Kidney tubule cell (primary cell): Measurements from ENCODE around the gene DTL.
A peak's percentile ranks its signal among the peaks of the same experiment; 100 is the strongest.

ENCODE experiments used
- DNase-seq: peaks from one replicate; pipeline ENCODE4 v3.0.0-alpha.2; 2018; ENCODE audit warnings: low spot score

DTL gene

DNA sequence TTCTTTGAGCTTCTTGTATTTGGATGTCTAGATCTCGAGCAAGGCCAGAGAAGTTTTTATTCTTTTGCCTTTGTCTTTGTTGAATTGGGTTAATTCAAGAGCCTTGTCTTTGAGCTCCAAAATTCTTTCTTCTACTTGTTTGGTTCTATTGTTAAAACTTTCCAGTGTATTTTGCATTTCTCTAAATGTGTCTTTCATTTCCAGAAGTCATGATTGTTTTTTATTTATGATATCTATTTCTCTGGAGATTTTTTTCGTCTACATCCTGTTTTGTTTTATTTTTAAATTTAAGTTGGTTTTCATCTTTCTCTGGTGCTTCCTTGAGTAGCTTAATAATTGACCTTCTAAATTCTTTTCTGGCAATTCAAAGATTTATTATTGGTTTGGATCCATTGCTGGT, 61.8 kb downstream of the DTL start:
- no peak for DNase-seq

DNA sequence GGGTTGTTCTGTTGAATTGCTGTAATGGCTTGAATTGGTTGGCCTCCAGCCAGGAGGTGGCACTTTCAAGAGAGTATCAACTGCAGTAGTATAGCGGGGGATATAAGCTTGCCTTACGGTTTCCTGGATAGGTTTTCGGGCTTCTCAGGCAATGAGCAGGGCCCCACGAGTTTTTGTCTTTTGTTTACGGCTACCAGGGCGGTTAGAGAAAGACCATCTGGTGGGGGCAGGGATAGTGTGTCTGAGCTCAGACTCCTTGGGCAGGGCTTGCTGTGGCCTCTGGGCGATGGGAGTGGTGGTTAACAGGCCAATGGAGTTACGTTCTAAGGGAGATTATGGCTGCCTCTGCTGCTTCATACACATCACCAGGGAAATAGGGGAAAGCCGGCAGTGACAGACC, 62.8 kb downstream of the DTL start:
- DNase-seq, result no peak

DNA sequence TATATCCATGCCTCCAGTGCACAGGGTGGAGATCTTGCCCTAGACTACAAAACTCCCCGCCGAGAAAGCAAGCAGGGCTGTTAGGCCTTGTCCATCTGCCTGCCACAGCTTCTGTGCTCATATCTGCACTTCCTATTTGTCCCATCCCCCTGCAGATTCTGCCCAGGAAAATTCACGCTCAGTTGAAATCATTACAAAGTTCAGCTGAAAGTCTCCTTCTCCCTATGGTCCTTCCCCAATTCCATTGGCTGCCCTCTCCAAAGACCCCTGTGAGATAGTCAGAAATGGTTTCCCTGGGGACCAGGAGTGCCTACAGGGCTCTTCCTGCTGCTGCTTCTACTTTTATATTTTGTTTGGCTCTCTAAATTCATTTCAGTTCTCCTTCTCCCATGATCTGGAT, 63.2 kb downstream of the DTL start:
- no peak for DNase-seq

DNA sequence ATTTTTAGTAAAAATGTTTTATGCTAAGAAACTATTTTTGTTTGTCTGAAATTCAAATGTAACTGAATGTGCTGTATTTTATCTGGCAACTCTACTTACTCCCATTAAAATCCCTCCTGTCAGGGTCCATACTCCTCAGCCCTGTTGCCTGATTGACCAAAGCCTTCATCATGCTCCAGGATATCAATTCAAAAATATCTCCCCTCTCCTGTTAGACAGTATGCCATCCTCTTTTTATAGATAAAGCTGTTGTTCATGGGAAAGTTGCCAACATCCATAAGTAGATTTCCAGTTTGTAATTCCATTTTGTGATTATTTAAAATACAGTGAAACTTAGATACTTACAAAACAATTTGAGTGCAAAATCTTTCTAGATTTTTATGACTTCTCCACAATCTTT, 65.7 kb downstream of the DTL start:
- no peak for DNase-seq

DNA sequence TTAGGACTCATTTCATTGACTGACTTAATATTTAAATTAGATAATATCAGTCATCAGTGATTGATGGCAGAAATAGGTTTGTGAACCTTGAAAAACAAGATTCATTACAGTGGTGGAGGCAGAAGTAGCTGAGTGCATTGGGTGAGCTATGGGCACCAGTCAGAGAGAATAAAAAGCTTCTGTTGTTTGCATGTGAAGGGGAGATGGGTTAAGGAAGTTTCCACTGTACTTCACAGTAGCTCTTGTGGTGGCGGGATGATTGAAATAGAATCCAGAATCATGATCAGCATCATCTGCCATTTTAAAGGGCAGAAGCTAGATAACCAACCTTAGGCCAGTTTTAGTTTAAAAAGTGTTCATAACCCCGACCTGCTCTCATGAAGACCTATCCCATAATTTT, 66.2 kb downstream of the DTL start:
- no peak for DNase-seq

DNA sequence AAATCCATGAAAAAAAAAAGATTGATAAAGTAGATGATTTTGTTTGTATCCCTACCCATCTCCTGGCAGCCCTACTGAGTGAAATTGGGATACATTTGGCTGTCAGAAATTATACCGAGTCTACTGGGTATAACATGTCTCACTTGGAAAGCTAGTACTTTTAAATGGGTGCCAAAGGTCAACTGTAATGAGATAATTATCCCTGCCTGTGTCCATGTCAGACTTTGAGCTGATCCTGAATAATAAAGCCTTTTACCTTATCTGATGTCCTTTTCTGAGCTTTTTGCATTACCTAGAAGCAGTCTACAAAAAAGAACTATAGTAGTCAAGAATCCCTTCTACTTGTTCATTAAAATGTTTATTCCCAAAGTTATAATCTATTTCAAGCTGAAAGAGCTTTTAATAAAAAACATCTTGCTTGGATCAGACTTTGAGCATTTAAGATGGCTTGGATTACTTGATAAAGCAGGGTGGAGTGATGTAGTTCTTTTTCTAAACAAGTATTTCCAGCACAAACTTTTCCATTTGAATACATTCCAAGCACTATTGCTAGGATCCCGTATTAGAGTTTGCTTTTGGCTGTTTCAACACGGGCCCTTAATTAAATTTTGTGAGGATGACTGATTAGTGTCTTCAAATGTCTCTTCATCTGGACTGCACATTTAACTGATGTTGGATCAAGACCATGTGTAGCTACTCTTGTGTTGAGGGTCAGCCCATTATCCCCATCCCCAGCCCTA, 69.2 kb downstream of the DTL start:
- no peak for DNase-seq

DNA sequence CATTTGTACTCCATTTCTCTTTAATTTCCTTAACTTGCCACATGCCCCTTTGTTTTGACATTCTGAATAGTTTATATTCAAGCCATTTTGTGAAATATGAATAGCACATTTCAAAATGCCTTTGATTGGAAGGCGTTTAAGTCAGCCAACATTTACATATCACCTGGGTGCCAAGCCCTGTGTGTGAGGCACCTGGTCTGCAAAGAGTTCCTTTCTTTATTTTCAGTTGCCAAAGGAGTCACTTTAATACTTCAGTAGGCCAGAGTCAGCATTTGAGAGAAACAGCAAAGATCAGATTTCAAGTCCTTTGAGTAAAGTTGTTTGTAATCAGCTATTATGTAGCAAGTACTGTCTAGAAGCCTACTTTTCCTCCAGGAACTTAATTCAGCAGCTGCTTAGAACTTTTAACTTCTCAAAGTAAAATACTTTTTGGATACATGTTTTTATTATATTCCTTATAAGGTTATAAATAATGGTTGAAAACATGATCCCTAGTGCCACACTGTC, 70.8 kb downstream of the DTL start:
- DNase-seq, result no peak

DNA sequence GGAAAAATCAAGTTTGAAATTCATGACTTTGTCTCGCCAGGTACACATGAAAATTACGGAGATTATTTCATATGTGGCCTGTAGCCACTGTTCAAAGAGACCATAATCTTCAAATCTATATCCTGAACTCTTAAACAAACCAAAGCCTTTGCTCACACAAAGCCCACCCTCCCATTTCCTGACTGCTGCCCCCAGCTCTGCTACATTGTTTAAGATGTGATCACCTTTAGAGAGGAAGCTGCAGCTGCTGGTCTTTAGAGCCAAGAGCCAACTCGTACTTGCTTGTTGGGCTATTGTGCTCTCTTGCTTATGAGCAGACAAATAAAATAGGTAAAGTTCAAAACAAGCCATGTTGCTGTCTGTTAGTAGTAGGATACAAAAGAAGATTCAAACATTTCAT, 71.9 kb downstream of the DTL start:
- no peak for DNase-seq

DNA sequence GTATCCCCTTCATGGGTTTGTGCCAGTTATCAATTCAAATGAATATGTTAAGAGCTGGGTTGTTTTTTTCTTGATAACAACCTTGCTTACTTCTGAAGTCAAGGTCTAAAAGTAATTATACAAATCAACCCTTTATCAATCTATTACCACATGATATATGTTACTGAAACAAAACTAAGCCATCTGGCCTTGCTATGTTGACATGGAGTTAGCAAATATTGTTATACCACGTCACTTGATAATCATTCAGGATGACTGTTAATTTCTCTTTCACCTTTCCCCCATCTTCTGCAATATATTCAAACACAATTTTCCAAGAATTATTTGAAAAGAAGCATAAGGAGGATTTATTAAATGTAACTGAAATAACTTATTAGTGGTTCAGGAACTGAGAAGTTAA, 72.6 kb downstream of the DTL start:
- no peak for DNase-seq

DNA sequence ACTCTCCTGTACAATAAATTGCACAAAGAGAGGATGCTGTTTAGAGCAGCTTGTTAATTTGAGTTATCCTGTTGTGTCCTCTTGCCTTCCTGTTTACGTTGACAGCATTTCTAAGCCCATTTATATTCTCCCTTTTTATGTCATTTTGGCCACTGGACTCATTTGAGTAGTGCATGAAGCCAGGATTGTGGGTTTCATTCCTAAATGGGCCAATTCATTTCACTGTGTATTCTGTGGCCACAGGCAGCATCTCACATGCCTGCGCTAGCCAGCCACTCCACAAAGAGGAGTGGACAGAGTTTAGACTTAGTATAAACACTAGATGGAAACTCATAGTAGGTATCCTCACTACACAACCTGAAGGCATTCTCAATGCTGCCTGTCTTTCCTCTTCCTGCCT, 73.4 kb downstream of the DTL start:
- DNase-seq, result no peak

DNA sequence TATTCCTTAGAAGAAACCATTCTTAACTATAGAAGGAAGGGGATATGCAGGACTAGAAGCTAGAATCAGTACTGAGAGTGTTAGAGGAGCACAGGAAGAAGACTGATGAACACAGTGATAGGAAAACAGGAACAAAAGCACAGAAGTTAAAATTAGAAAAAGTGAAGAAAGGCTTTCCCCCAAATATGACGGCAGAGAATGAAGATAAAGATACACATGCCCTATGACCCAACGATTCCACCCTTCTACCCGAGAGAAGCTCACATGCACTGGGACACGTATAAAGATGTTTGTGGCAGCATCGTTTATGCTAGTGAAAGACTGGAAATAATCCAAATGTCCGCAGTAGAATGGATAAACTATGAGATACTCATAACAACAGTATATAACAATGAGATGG, 74.2 kb downstream of the DTL start:
- DNase-seq, result no peak

DNA sequence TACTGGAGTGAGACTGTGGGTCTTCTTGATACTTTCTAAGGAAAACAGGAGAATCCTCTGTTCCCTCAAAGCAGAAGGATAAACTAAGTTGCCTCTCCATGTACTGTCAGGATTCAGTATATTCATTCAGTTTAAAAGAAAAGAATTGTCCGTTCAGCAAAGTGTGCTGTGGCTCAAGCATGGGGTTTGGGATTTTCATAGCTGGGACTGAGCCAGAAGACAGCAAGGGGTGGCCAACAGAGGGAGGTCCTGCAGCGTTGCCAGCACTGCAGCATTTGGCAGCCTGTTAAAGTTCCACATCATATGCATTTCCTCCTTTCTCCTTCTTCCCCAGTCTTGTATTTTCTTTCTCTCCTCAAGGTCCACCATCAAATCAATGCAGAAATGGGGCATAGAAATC, 75.1 kb downstream of the DTL start:
- no peak for DNase-seq

DNA sequence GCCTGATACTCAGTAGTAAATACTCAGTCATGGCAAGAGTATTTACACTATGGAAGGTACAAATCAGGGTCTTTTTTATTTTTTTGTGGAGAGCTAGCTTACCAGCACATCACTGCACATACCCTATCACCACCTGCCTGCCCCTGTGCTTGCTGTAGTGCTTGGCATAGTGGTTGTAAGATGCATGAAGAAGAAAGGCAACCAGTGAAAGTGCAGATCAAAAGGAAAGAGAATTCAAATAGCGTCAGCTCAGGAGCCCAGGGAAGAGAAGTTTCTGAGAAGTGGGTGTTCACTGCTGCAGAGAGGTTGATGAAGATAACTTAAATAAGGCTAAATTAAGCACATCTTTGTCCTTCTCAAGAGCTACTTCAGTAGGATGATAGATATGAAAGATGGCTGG, 76.0 kb downstream of the DTL start:
- DNase-seq, result no peak

DNA sequence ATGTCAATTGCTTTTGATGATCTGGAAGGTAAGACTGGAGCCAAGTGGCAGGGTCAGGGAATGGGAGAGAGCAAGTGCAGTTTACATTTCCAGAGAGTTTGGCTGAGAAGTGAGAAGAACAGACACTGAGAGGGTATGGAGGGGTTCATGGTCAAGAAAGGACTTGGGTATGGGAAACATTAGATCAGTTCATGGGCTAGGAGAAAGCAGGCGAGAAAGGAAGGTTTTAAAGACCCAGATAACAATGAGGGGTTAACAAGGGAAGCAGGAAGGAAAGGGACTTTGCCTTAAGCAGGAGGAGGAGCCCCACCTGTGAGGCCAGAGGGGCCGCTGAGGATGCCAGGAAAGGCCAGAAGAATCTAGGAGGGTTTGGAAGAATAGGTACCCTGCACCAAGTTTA, 78.2 kb downstream of the DTL start:
- no peak for DNase-seq

DNA sequence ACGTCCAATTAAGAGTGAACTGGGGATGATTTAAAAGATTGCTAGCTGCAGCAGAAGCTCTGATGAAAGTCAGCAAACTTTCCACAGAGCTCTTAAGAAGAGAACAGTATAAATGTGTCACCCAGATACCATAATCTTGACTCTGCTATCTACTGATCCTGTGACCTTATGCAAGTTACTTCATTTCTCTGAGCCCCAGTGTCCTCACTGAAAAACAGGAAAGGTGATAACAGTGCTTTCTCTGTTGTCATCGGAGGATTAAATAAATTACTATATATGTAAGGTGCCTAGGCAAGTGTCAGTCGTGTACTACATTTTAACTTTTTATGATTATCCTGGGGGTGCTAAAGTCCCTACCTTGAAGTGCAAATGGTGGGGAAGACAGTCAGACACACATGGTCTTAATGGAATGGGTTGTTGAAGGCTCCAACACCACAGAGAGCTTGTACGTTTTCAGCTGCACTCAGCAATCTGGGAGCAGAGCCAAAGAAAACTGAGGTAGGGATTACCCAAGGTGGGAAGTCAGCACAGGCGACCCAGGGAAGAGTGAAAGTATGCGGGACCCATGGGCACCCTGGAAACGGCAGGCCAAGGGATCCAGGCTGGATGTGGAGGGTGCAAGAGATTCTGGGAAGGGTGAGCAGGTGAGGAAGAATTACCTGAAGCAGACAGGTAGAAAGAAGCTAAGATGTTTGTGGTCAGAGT, 82.8 kb downstream of the DTL start:
- DNase-seq, result peak; percentile 68

DNA sequence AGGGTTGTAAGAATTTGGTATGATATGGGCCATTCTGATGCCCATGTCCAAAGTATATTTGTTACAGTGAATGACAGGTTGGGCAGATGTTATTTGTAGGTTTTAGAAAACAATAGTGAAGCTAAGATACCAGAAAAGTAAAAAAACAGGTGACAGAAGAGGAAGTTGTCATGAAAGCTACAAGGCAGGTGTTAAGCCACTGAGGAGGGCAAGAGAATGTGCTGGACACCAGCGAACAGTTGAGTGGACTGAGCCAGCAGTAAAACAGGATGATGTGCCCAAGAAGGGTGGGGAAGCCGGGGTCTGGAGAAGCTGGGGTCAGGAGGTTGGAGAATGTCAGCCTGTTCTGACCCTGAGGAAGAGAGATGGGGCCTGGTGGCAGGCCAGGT, 83.3 kb downstream of the DTL start:
- DNase-seq, result no peak

DNA sequence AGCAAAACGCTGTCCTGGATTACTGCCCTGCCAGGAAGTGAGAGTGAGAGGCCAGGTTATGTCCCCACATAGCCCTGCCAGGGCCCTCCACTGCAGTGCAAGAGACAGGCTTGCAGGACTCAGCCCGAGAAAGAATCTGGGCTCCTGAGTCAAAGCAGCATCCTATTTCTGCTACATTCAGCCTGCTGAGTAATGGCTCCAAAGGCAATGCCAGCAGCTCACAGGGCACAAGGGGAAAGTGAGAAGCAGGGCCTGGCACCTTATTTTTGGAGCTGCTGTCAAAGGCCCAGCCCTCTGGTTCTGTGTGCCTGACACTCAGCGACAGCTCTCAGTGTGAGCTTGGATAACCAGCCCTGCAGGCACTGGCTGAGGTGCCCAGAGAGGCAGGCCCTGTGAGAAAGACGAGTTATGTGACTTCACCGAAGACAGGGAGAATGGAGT, 83.9 kb downstream of the DTL start:
- DNase-seq, result no peak

DNA sequence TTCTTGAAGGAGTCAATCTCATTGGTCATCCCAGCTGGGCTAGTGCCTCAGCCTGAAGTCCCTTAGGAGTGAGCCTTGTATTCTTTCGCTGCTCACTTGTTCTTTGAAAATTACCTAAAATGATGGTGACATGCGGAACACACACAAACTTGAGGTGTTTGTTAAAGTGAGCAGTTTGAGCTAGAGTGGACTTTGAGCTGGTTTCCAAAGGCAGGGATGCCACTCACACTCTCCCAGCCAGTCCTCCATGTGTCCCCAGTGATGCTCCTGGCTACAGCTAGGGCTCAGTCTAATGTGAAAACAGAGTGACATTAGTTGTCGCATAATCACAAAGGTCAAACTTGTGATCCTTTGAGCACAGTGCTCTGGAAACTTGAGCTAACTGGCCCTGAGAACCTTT, 84.3 kb downstream of the DTL start:
- no peak for DNase-seq

DNA sequence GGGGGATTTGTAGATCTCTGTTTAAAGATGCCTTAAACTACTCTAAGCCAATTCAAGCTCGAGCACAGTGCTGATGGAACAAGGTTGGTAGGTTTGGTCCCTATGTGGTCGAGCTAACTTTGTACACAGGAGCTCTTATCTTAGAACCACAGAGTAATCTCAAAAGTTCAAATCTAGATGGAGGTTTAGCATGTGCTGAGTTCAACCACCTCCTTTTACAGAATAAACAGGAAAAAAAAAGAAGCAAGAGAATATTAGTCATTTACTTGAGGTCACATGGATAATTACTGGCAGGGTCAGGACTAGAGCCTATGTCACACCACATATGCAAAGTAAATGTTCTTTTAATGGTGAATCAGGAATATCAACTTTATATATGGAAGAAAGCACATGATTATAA, 86.2 kb downstream of the DTL start:
- DNase-seq, result no peak

DNA sequence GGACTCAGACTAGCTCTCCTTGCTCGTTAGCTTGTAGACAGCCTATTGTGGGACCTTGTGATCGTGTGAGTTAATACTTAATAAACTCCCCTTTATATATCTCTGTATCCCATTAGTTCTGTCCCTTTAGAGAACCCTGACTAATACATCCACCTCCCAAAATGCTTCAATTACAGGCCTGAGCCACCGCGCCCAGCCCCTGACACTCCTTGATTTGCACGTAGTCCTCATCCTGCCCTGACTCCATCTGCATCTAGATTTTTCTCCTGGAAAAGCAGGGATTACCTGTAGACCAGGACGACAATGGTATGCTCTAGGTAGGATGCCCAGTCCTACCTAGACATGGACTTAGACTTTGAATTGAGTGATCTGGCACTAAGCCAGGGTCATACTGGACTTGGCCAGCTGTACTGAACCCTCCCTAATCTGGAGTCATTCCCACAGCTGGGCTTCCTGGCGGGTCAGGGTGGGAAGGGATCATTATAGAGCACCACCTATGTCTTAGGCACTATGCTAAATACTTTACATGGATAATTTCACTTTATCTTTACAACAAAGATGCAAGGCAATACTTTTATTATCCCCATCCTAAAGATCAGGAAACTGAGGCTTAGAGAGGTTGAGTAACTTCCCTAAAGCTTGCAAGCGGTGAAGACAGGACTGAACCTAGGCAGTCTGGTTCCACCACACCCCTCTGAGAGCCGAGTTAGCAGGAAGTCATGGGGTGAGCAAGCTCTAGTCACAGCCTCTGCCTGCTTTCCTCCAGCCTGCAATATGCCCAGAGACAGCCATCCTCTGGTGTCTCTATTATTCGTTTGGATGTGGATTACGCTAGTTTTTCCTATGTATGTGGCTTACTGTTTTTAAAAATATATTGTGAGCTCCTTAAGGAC, 89.4 kb downstream of the DTL start:
- no peak for DNase-seq

DNA sequence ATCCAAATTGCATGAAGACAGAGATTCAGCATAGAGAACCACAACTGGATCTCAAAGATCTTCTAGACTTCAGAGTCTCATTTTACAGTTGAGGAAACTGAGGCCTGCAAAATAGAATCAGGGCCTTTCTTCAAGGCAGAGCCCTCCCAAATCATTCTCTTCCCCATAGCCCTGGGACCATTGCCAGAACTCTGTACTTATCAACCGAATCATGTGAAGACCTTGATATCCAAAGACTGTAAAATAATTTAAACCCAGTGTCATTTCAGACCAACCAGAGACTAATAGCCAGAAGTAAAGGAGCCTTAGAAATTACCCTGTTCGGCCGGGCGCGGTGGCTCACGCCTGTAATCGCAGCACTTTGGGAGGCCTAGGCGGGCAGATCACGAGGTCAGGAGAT, 90.1 kb downstream of the DTL start:
- no peak for DNase-seq

DNA sequence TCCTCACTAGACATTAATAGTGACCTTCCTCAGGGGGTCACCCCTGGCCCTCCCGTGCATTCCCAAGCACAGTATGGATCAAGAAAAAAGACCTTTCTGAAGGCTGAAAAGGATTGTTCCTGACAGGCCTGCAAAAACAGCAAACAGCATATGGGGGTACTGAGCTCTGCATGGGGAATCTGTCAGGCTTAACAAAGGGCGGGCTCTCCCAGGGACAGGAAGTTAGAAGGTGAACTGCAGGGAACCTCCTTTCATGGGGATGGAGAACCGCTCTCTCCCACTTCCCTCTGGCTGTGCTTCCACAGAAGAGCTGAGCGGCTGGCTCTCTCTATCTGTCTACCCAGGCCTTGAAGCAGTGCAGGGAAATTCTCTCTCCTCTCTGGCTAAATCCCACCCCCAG, 91.7 kb downstream of the DTL start:
- no peak for DNase-seq

DNA sequence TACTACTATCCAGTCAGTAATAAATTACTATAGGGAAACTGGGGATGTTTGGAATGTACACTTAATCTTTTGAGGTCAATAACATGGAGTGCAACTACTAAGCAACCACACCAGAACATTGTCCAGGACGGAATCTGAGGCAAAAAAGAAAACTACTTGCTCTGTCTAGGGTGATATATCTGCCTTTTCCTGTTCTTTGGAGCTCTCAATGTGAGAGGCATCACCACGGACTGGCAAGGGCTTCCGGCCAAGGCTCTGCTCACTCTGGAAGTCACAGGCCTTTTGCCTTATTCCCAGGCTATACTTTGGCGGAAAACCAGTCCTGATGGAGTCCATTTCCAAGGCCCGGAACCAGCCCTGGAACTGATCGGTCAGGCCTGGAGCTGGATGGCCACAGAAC, 94.2 kb downstream of the DTL start:
- DNase-seq, result no peak
